ENCODE measurements around the gene SNRNP40. TPM values are rescaled to one million over a fixed set of nuclear protein-coding genes. Genes with fewer than 3 reads are reported as not detected.

Gene SNRNP40
- total RNA-seq, 1 donor from 2014 or later = 32.3 TPM

- Mint-ChIP-seq H3K27ac (ENCODE audit: unreplicated experiment) (no peak overlapping the region), H3K4me3 (ENCODE audit: unreplicated experiment) (no peak overlapping the region), H3K9me3 (ENCODE audit: low read depth) (no peaks in the 10 kb centered on the region), H3K4me1 (ENCODE audit: low read depth) (no peaks in the 10 kb centered on the region), H3K27me3 (ENCODE audit: low read depth) (peaks cover 6% of the 10 kb centered on the region), H3K36me3 (ENCODE audit: low read depth) (no peaks in the 10 kb centered on the region)
- no peak for DNase-seq (ENCODE audit: low spot score)
- TF ChIP-seq CTCF (IDR thresholded peaks at IDR 0.05) = no peak
Observed at GRCh38 chr1:31231802-31232201, 64.8 kb downstream of the SNRNP40 start.

- no peak overlapping the region for H3K27ac Mint-ChIP-seq (ENCODE audit: unreplicated experiment)
Observed at GRCh38 chr1:31230378-31230777, 66.2 kb downstream of the SNRNP40 start.

GRCh38 chr1:31228986-31229385, 67.6 kb downstream of the SNRNP40 start:
- DNase-seq (ENCODE audit: low spot score) = no peak
- Mint-ChIP-seq H3K4me1 (ENCODE audit: low read depth) (no peaks in the 10 kb centered on the region), H3K36me3 (ENCODE audit: low read depth) (no peaks in the 10 kb centered on the region), H3K27me3 (ENCODE audit: low read depth) (peaks cover 8% of the 10 kb centered on the region), H3K4me3 (ENCODE audit: unreplicated experiment) (no peak overlapping the region), H3K27ac (ENCODE audit: unreplicated experiment) (no peak overlapping the region), H3K9me3 (ENCODE audit: low read depth) (no peaks in the 10 kb centered on the region)
- no peak for TF ChIP-seq CTCF (IDR thresholded peaks at IDR 0.05)

More at GRCh38 chr1:31230378-31230777, 66.2 kb downstream of the SNRNP40 start:
- H3K27me3 Mint-ChIP-seq (ENCODE audit: low read depth) = peaks cover 3% of the 10 kb centered on the region
- TF ChIP-seq CTCF (IDR thresholded peaks at IDR 0.05) = no peak
- no peaks in the 10 kb centered on the region for H3K4me1 Mint-ChIP-seq (ENCODE audit: low read depth)
- H3K9me3 Mint-ChIP-seq (ENCODE audit: low read depth) = no peaks in the 10 kb centered on the region
- H3K4me3 Mint-ChIP-seq (ENCODE audit: unreplicated experiment) = no peak overlapping the region
- DNase-seq (ENCODE audit: low spot score) = no peak
- H3K36me3 Mint-ChIP-seq (ENCODE audit: low read depth) = no peaks in the 10 kb centered on the region

GRCh38 chr1:31227891-31228568, 68.6 kb downstream of the SNRNP40 start:
- Mint-ChIP-seq H3K4me1 (ENCODE audit: low read depth) (no peaks in the 10 kb centered on the region), H3K36me3 (ENCODE audit: low read depth) (no peaks in the 10 kb centered on the region), H3K9me3 (ENCODE audit: low read depth) (no peaks in the 10 kb centered on the region), H3K4me3 (ENCODE audit: unreplicated experiment) (no peak overlapping the region), H3K27ac (ENCODE audit: unreplicated experiment) (no peak overlapping the region), H3K27me3 (ENCODE audit: low read depth) (peaks cover 13% of the 10 kb centered on the region)
- no peak for DNase-seq (ENCODE audit: low spot score)
- no peak for TF ChIP-seq CTCF (IDR thresholded peaks at IDR 0.05)

GRCh38 chr1:31224068-31224467, 72.5 kb downstream of the SNRNP40 start:
- H3K36me3 Mint-ChIP-seq (ENCODE audit: low read depth) = no peaks in the 10 kb centered on the region
- H3K27me3 Mint-ChIP-seq (ENCODE audit: low read depth) = peaks cover 13% of the 10 kb centered on the region
- H3K4me3 Mint-ChIP-seq (ENCODE audit: unreplicated experiment) = no peak overlapping the region
- H3K27ac Mint-ChIP-seq (ENCODE audit: unreplicated experiment) = no peak overlapping the region
- no peak for TF ChIP-seq CTCF (IDR thresholded peaks at IDR 0.05)
- no peaks in the 10 kb centered on the region for H3K4me1 Mint-ChIP-seq (ENCODE audit: low read depth)
- no peaks in the 10 kb centered on the region for H3K9me3 Mint-ChIP-seq (ENCODE audit: low read depth)
- DNase-seq (ENCODE audit: low spot score) = no peak
